Renal pelvis (tissue), 4 donors: ENCODE results near the gene SLC39A11. TPM values are rescaled to one million over a fixed set of nuclear protein-coding genes. Genes with fewer than 3 reads are reported as not detected.
"Not testable (repeated sequence)": the region's sequence is repeated elsewhere in the genome, so short reads cannot be mapped to it uniquely, and the experiment has no call there.

Source experiments
- DNase-seq: peaks from one replicate; pipeline ENCODE4 v3.0.0-alpha.2; 2013
- polyA plus RNA-seq, 3 donors: library from polyadenylated mRNA; unstranded; fragments of 120-200 nt; gene quantifications; one replicate each; pipeline ENCODE4 v1.2.1, GENCODE V29; 2013; ENCODE audit not compliant: insufficient read length in 3 of 3

SLC39A11 gene
- polyA plus RNA-seq, 3 donors, result 27.6 to 31.5 (median 30.7) TPM

DNA sequence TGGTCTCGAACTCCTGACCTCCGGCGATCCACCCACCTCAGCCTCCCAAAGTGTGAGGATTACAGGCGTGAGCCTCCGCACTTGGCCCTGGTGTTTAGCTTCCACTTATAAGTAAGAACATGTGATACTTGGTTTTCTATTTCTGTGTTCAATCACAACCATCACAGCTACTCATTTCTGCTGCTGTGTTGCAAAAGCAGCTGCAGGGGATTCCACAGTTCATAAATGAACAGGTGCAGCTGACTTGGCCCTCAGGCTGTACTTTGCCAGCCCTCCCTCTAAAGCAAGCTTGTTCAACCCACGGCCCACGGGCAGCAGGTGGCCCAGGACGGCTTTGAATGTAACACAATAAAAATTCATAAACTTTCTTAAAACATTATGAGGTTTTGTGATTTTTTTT lies 79.2 kb downstream of the SLC39A11 start:
- DNase-seq, result no peak

DNA sequence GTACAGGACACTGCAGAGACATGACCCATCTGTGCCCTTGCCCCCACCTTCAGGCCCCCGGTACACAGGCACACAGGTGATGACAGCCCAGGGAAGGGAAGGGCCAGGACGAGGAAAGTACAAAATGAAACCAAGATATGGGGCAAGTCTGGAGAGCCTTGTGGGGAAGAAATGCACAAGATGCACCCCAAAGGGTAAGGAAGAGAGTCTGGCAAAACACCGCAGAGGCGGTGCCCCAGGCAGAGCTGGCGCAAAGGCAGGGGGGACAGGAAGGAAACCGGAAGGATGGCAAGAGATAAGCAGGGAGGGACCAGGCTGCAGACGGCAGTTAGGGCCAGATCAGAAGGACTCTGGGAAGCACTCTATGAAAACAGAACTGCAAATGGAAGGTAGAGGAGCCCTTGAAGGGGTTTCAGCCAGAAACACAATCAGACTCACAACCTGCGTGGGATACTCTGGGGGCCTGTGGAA lies 81.4 kb downstream of the SLC39A11 start:
- no peak for DNase-seq

DNA sequence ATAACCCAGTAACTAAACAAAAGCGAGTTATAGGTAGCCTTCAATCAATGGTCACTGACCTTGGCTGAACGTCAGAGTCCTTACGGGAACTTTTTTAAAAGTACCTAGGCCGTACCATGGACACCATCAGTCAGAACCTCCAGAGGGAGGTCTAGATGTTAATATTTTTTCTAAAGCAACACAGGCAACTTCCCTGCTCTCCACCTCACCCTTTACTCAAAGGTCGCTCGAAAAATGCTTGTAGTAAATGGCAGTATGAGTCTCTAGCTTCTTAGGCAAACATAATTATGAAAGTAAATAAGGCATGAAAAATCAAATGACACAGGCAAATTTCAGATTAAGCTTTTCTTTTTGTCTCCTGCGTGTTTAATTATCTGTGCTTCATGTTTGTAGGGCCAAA lies 82.1 kb downstream of the SLC39A11 start:
- no peak for DNase-seq

DNA sequence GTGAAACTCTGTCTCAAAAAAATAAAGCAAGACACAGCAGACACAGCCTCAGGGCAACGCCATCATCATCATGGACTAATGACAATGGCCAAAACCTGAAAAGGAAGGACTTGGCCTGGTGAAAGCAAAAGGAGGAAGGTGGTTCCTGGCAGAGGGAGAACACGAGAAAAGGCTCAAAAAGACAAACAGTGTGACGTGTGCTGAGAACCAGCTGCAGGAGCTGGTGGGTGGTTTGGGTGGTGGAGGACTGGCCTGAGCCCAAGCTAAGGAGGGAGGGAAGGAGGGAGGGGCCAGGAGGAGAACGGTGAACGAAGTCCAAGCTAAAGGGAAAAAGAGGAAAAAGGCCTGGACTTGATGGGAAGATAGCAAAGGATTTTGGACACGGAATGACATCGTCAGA lies 85.1 kb downstream of the SLC39A11 start:
- no peak for DNase-seq

DNA sequence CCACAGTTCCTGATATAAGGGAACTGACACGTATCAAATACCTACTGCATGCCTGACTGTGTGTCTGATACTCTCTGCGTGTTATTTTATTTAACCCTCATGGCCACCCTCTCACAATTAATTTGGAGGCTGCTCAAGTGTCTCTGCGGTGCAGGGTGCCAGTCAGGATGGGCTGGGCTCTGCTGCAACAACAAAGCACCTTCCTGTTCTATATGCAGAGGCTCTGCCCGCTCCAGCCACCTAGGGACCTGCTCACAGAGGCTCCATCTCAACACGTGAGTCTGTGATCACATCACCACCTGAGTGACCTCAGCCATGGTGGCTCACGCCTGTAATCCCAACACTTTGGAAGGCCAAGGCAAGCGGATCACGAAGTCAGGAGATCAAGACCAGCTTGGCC lies 87.1 kb downstream of the SLC39A11 start:
- DNase-seq, result no peak

DNA sequence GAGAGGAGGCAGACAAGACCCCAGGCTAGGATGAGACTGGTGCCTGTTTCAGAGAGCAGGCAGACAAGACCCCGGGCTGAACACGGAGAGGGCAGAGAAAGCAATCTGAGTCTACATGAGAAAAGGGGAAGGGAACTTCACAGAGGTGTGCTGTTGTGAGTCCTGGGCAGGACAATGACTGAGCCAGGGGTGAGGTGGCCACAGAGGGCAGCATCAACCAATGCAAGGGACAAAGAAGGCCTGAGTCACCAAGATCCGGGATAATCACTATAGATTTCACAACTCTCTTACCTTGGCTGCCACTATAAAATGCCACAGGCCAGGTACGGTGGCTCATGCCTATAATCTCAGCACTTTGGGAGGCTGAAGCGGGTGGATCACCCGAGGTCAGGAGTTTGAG lies 89.0 kb downstream of the SLC39A11 start:
- no peak for DNase-seq

DNA sequence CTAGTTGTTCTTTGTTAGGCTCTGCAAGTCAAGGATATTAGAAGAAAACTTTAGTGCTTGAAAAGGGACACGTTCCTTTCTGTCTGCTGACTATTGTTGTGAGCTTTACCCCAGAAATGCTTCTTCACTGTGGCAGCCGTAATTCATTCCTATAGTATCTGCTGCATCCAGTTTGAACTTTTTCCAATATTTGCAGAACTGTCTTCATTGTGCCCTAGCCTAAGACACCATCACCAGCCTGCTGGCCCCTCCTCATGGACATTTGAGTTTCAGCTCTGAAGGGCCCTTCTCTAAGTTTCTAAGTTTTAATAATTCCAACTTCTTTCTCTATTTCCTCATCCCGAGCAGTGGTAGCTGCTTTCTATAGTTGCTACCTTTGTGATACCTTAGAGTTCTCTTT lies 91.7 kb downstream of the SLC39A11 start:
- no peak for DNase-seq

DNA sequence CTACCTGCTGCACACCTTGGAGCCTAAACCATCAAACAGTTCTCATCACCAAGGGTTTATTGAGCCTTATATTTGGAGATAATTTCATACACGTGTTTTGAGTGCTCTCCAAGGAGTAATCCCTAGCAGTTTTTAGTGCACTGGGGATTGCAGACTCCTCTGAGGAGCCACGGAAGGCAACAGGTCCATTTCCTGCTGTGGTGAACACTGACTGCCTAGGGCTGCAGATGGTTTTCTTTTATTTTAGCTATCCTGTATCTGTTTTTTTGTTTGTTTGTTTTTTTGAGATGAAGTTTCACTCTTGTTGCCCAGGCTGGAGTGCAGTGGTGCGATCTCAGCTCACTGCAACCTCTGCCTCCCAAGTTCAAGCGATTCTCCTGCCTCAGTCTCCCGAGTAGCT lies 93.0 kb downstream of the SLC39A11 start:
- DNase-seq, result not testable (repeated sequence)

DNA sequence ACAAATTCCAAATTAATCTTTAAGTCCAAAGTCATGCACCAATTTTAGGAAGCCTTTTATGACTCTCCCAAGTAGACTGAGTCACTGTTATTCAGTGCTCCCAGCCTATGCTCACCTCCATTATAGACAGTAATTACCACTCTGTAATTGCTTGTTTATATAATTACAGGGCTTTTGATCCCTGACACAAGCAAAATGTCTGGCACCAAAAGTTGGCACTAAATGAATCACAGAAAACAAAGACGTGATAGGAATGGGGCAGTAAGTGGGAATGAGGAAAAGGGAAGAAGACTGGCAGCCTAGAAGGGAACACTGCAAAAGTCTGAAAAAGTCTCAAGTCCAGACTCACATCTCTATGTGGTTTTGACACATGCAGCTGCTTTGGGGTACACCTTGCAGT lies 94.1 kb downstream of the SLC39A11 start:
- no peak for DNase-seq

DNA sequence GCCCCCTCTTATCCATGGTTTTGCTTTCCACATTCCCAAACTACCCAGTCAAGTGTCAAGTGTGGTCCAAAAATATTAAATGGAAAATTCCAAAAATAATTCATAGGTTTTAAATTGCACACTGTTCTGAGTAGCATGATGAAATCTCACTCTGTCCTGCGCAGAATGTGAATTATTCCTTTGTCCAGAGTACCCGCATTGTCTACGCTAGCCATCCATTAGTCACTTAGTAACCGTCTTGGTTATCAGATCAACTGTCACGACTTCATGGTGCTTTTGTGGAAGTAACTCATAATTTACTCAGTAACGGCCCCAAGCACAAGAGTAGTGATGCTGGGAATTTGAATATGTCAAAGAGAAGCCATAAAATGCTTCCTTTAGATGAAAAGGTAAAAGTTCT lies 94.9 kb downstream of the SLC39A11 start:
- no peak for DNase-seq

DNA sequence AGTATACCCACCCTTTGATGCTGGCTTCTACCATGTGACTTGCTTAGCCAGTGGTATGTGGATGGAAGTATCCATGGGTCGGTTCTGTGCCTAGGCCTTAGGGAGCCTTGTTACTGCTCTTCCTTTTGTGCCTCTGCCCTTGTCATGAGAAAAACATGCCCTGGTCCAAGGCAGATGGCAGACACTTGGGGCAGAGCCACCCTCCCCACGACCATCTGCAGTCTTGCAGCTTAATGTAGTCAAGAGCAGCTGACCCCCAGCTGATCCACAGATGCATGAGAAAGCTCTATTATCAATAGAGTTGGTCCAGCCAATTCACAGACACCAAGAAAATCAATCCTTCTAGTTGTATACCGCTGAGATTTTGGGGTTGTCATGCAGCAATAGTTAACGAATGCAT lies 95.7 kb downstream of the SLC39A11 start:
- no peak for DNase-seq

DNA sequence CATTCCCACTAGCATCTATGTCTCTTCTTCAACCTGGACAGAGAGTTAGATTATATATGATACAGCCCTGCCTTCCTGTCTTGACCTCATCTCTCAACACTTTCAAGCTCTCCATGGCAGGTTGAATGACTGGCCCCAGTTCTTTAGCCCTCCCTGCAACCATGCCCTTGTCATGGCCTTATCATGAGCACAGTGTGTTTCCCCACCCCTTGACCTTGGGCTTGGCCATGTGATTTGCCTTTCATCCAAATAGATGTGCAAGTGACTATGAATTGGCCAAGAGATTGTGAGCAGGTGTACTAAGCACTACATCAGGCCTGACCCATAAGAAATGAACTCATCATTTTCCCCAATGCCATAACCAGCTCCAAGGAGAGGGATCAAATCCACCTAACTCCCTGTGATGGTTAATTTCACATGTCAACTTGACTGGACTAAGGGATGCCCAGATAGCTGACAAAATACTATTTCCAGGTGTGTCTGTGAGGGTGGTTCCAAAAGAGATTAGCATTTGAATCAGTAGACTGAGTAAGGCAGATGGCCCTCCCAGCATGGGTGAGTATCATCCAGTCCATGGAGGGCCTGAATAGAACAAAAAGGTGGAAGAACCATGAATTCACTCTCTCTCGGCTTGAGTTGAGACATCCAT lies 97.4 kb downstream of the SLC39A11 start:
- DNase-seq, result no peak

DNA sequence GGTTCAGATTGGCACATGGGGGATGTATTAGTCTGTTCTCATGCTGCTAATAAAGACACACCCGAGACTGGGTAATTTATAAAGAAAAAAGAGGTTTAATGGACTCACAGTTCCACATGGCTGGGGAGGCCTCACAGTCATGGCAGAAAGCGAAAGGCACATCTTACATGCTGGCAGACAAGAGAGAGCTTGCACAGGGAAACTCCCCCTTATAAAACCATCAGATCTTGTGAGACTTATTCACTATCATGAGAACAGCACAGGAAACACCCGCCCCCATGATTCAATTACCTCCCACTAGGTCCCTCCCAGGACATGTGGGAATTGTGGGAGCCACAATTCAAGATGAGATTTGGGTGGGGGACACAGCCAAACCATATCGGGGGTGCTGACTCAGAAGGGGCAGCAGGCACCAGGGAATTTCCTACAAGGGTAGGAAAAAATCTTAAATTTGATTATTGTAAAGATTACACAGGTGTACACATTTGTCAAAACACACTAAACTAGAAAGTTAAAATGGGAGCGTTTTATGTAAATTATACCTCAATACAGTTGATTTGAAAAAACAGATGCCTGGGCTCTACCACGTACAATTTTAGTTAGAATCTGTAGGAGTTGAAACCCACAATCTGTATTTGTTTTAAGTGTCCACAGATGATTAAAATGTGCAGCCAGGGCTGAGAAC lies 99.6 kb downstream of the SLC39A11 start:
- not testable (repeated sequence) for DNase-seq

DNA sequence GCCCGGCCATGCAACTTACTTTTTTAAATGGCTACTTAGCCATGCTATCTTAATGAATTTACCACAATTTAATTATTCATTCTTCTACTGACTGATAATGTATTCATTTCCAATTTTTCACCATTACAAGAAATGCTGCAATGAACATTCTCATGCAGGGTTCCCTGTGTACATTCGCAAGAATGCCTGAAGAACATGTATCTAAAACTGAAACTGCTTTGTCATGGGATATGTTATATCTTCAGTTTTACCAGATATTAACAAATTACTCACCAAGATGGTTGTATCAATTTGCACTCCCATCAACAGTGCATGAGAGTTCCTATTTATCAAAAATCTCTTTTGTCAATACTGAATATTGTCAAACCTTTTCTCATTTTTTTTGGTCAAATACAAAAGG lies 100.8 kb downstream of the SLC39A11 start:
- no peak for DNase-seq

DNA sequence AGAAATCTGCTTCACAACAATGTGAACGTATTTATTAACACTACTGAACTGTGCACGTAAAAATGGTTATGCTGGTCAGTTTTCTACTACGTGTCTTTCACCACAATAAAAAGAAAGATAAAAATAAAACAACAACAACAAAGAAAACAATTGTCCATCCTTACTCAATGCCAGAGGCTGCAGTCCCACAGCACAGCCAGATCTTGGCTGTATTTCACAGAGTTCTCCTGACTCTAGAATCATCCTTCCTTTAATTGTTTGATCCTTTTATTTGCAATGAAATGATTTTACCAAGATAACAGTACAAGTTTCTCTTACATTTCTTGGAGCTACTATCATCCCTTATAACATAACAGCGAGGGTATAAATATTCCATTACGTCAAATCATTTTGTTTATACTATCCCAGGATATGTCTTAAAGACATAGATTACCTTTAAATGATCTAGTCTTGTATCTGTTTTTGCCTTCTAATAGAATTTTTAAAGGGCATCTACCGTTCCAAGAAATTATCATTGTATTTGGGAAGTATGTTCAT lies 103.3 kb downstream of the SLC39A11 start:
- DNase-seq, result no peak

DNA sequence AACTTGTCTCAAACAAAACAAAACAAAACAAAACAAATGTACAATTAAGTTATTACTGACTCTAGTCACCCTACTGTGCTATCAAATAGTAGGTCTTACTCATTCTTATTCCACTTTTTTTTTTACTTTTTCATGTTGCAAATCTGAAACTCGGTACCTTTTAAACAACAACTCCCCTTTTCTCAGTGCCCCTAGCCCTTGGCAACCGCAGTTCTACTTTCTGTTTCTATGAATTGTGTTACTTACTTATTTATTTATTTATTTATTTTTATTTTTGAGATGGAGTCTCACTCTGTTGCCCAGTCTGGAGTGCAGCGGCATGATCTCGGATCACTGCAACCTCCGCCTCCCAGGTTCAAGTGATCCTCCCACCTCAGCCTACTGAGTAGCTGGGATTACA lies 104.0 kb downstream of the SLC39A11 start:
- DNase-seq, result no peak

DNA sequence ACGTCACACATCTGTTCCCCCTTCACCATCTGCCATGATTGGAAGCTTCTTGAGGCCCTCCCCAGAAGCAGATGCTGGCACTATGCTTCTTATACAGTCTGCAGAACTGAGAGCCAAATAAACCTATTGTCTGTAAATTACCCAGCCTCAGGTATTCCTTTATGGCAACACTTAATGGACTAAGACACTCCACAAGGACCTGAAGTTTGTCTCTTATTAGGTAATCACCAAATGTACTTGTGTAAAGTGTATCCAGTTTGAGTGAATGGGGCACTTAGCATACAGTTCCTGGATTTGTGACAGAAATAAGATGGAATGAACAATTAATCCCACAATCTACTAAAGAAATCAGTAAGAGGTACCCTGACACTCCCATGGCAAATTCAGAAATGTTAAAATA lies 105.3 kb downstream of the SLC39A11 start:
- DNase-seq, result no peak

DNA sequence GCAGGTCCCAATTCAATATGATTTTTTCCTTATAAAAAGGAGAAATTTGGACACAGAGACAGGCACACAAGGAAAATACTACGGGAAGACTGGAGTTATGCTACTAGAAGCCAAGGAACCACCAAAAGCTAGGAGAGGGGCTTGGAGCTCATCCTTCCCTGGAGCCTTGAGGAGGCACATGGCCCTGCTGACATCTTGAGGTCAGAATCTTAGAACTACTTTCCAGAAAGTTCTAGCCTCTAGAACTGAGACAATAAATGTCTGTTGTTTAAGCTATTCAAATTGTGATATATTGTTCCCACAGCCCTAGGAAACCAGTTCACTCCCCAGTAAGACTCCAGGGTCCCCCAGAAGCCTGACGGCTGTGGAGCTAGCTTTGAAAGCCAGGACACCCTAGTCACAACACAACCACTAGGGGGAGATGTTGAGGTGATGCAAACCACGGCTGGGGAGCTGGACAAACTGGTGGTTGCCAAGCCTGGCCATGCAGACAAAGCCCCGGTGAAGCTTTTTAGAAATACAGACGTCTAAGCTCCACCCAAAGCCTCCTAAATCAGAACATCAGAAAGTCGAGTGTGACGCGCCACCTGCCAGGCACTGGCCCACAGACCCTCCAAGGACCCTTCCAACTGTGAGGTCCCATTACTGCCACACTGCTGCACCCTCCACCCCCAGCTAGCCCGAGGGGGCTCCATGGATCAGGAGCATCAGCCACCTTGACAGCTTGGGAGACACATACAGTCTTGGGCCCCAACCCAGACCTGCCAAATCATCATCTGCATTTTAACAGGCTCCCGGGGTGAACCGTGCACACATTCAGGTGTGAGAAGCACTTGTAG lies 106.4 kb downstream of the SLC39A11 start:
- DNase-seq, result peak; percentile 66

DNA sequence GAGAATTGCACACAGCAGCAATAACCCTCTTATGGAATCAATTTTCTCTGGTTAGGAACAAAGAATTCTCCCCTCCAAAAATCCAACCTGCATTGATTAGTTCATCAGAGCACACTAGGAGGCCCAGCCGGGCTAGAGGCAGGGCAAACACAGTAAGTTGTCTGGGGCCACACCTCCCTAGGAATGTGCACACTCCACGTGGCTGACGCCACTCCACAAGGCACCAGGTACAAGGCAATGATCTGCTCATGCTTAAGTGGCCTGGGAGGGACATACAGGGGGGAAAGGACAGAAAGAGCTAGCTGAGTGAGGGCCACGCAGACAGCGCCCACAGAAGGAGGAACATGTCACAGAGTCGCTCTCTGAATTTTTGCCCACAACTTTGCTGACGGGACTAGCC lies 107.6 kb downstream of the SLC39A11 start:
- DNase-seq, result no peak

DNA sequence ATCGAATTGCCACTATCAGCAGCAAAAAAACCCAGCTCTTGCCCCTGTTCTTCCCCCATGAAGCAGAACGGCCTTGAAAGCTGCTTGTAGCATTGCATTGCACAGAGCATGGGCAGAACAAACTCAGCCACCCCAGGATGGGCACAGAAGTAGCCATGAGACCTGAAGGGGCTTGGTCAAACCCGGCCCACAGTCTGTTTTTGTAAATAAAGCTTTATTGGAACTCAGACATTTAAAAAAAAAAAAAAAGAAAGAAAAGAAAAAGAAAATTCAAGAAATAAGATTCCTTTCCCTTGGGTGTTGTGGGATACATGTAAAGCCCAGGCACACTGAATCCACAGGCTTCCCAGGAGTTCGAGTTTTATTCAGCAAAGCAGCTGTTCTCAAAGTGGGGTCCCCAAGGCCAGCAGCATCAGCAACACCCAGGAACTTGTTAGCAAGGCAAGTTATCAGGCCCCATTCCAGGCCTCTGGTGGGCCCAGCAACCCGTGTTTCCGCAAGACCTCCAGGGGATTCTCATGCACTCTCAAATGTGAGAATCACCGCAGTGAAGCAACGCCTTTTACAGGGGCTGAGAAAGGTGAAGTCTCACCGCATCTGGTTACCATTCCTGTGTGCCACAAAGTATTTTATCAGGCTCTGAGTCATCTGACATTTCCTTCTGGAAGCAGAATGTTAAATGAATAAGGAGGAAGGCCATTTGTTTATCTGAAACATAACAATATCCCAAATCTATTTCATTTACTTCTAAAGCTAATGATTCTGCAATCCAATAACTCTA lies 108.2 kb downstream of the SLC39A11 start:
- no peak for DNase-seq

DNA sequence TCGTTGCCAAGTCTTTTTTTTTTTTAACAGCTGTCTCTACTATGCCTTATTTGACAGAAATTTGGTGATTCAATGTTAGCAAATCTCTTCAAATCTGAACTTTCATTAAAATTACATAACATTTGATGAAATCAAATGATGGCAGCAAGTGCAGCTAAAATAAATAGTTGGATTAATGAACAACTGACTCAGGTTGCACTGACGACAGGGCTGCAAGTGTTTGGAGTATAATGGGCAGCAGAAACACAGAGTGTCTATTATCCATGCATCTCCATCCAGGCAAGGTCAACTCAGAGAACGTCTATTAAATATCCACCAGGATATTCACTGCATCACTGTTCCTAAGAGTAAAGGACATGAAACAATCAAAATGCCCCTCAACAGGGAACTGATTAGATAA lies 109.8 kb downstream of the SLC39A11 start:
- DNase-seq, result no peak
